ENCODE measurements around the gene RNF148. TPM values are rescaled to one million over a fixed set of nuclear protein-coding genes. Genes with fewer than 3 reads are reported as not detected.

RNF148 gene
- 0.48 TPM for total RNA-seq
- long read RNA-seq = 0 reads

- intact Hi-C loops (cut with DNase I) = no loop called here
- DNase-seq (ENCODE audit: low spot score) = no peak
Measured at GRCh38 chr7:122702872-122703510, at the start of gene RNF148. RNF148 (minus strand) TSS chr7:122702922; CDS start chr7:122702750, 172 bp downstream.

- DNase-seq (ENCODE audit: low spot score) = no peak
- intact Hi-C loops (cut with DNase I) = no loop called here
Measured at GRCh38 chr7:122750389-122750788, 47.7 kb upstream of the RNF148 start.

GRCh38 chr7:122748195-122748594 is 45.5 kb upstream of the RNF148 start:
- intact Hi-C loops (cut with DNase I) = no loop called here
- DNase-seq (ENCODE audit: low spot score) = no peak

GRCh38 chr7:122746948-122747347 is 44.2 kb upstream of the RNF148 start:
- DNase-seq (ENCODE audit: low spot score) = no peak
- intact Hi-C loops (cut with DNase I) = no loop called here

GRCh38 chr7:122743211-122743610 is 40.5 kb upstream of the RNF148 start:
- intact Hi-C loops (cut with DNase I) = no loop called here
- DNase-seq (ENCODE audit: low spot score) = no peak

GRCh38 chr7:122738947-122739346 is 36.2 kb upstream of the RNF148 start:
- intact Hi-C loops (cut with DNase I) = no loop called here
- DNase-seq (ENCODE audit: low spot score) = no peak

GRCh38 chr7:122736183-122736582 is 33.5 kb upstream of the RNF148 start:
- DNase-seq (ENCODE audit: low spot score) = no peak
- intact Hi-C loops (cut with DNase I) = no loop called here

- intact Hi-C loops (cut with DNase I) = no loop called here
- DNase-seq (ENCODE audit: low spot score) = no peak
Measured at GRCh38 chr7:122727759-122728158, 25.0 kb upstream of the RNF148 start.

GRCh38 chr7:122727354-122727753 is 24.6 kb upstream of the RNF148 start:
- intact Hi-C loops (cut with DNase I) = no loop called here
- no peak for DNase-seq (ENCODE audit: low spot score)

GRCh38 chr7:122726881-122727280 is 24.2 kb upstream of the RNF148 start:
- intact Hi-C loops (cut with DNase I) = no loop called here
- no peak for DNase-seq (ENCODE audit: low spot score)

GRCh38 chr7:122724366-122724765 is 21.6 kb upstream of the RNF148 start:
- intact Hi-C loops (cut with DNase I) = no loop called here
- no peak for DNase-seq (ENCODE audit: low spot score)

- intact Hi-C loops (cut with DNase I) = no loop called here
- no peak for DNase-seq (ENCODE audit: low spot score)
Measured at GRCh38 chr7:122719010-122719578, 16.4 kb upstream of the RNF148 start.

- intact Hi-C loops (cut with DNase I) = no loop called here
- DNase-seq (ENCODE audit: low spot score) = no peak
Measured at GRCh38 chr7:122717356-122718089, 14.8 kb upstream of the RNF148 start.

GRCh38 chr7:122715183-122715582 is 12.5 kb upstream of the RNF148 start:
- intact Hi-C loops (cut with DNase I) = no loop called here
- DNase-seq (ENCODE audit: low spot score) = no peak

GRCh38 chr7:122710916-122711315 is 8.2 kb upstream of the RNF148 start:
- DNase-seq (ENCODE audit: low spot score) = no peak
- intact Hi-C loops (cut with DNase I) = no loop called here

- intact Hi-C loops (cut with DNase I) = no loop called here
- DNase-seq (ENCODE audit: low spot score) = no peak
Measured at GRCh38 chr7:122709930-122710646, 7.4 kb upstream of the RNF148 start.

GRCh38 chr7:122706836-122707235 is 4.1 kb upstream of the RNF148 start:
- intact Hi-C loops (cut with DNase I) = no loop called here
- no peak for DNase-seq (ENCODE audit: low spot score)

- intact Hi-C loops (cut with DNase I) = no loop called here
- DNase-seq (ENCODE audit: low spot score) = no peak
Measured at GRCh38 chr7:122699017-122699416, 3.7 kb downstream of the RNF148 start, which contains the start of gene RNF133. RNF133 (minus strand) TSS chr7:122699117; CDS start chr7:122698918, 199 bp downstream.

GRCh38 chr7:122695816-122696215 is 6.9 kb downstream of the RNF148 start:
- intact Hi-C loops (cut with DNase I) = no loop called here
- DNase-seq (ENCODE audit: low spot score) = no peak

GRCh38 chr7:122694697-122695096 is 8.0 kb downstream of the RNF148 start:
- DNase-seq (ENCODE audit: low spot score) = no peak
- intact Hi-C loops (cut with DNase I) = no loop called here
